IMR-90 (cell line): ENCODE results near the gene GTF2H1. TPM values are rescaled to one million over a fixed set of nuclear protein-coding genes. Genes with fewer than 3 reads are reported as not detected.

Experiments
- ATAC-seq: fragments of 200-7000 bp; cut with Tn5 transposase; 2 replicates; pipeline ENCODE4 v1.9.1; 2020; ENCODE audit warnings: low read depth, mild to moderate bottlenecking, moderate library complexity
- BruUV-seq: library from RNA; stranded (reverse); fragments of 400-500 nt; replicated peaks from 2 replicates; lab custom pipeline; 2021; lab: Mats Ljungman, UMichigan
- CTCF ChIA-PET: fragments of 300-600 bp; formaldehyde crosslinking; extraction: SDS; loops from one replicate; lab custom pipeline; 2021; ENCODE audit warnings: antibody characterized with exemption; lab: Yijun Ruan, JAX
- POLR2A ChIA-PET: fragments of 300-600 bp; sonication (Branson Sonifier 250); formaldehyde crosslinking; loops from one replicate; lab custom pipeline; 2022; ENCODE audit warnings: antibody characterized with exemption; ENCODE audit not compliant: unreplicated experiment; lab: Charles Lee
- DNase-seq: peaks from one replicate; pipeline ENCODE4 v3.0.0; 2013
- H2AFZ ChIP-seq: replicated peaks from 2 replicates; pipeline ENCODE3; 2013; ENCODE audit warnings: low read length, mild to moderate bottlenecking; ENCODE audit not compliant: poor library complexity
- H2AK5ac ChIP-seq: 2 replicates; pipeline ENCODE4 v1.6.1; 2013; ENCODE audit warnings: low read depth, low read length, inconsistent platforms
- H2AK9ac ChIP-seq: replicated peaks from 2 replicates; pipeline ENCODE3; 2013; ENCODE audit warnings: mild to moderate bottlenecking, low read depth, low read length, moderate library complexity; ENCODE audit not compliant: poor library complexity
- H2BK120ac ChIP-seq: 2 replicates; pipeline ENCODE4 v1.6.1; 2013; ENCODE audit warnings: low read depth, low read length, inconsistent platforms
- H2BK15ac ChIP-seq: 3 replicates; pipeline ENCODE4 v1.6.1; 2013; ENCODE audit warnings: low read depth, low read length, inconsistent platforms
- H2BK20ac ChIP-seq: 2 replicates; pipeline ENCODE4 v1.6.1; 2013; ENCODE audit warnings: low read depth, mild to moderate bottlenecking, inconsistent platforms, low read length, moderate library complexity
- H2BK5ac ChIP-seq: 2 replicates; pipeline ENCODE4 v1.6.1; 2013; ENCODE audit warnings: mild to moderate bottlenecking, low read depth, low read length, inconsistent platforms; ENCODE audit not compliant: poor library complexity, severe bottlenecking
- H3K14ac ChIP-seq: replicated peaks from 2 replicates; pipeline ENCODE4 v1.6.1; 2013; ENCODE audit warnings: low read depth, low read length, inconsistent platforms
- H3K18ac ChIP-seq: 2 replicates; pipeline ENCODE4 v1.6.1; 2013; ENCODE audit warnings: low read depth, low read length, control low read depth
- H3K23ac ChIP-seq: 2 replicates; pipeline ENCODE4 v1.6.1; 2013; ENCODE audit warnings: low read depth, low read length, inconsistent platforms
- H3K27ac ChIP-seq: 2 replicates; pipeline ENCODE4 v1.5.1; 2013; ENCODE audit warnings: mild to moderate bottlenecking, control low read depth, low read length; ENCODE audit not compliant: insufficient read depth
- H3K27me3 ChIP-seq: 2 replicates; pipeline ENCODE4 v1.6.1; 2013; ENCODE audit warnings: low read length; ENCODE audit not compliant: control insufficient read depth, insufficient read depth
- H3K36me3 ChIP-seq: 2 replicates; pipeline ENCODE4 v1.6.1; 2013; ENCODE audit warnings: low read length, mixed read lengths; ENCODE audit not compliant: control insufficient read depth, insufficient read depth
- H3K4ac ChIP-seq: 2 replicates; pipeline ENCODE4 v1.6.1; 2013; ENCODE audit warnings: low read depth, low read length, inconsistent platforms
- H3K4me1 ChIP-seq: 2 replicates; pipeline ENCODE4 v1.6.1; 2013; ENCODE audit warnings: low read length, mixed read lengths; ENCODE audit not compliant: control insufficient read depth, insufficient read depth
- H3K4me2 ChIP-seq: 2 replicates; pipeline ENCODE4 v1.6.1; 2013; ENCODE audit warnings: low read depth, mild to moderate bottlenecking, control low read depth, low read length, moderate library complexity
- H3K4me3 ChIP-seq: 2 replicates; pipeline ENCODE4 v1.5.1; 2013; ENCODE audit warnings: low read depth, mild to moderate bottlenecking, control low read depth, low read length, moderate library complexity; ENCODE audit not compliant: insufficient read depth
- H3K56ac ChIP-seq: 2 replicates; pipeline ENCODE4 v1.6.1; 2013; ENCODE audit warnings: low read length, inconsistent platforms; ENCODE audit not compliant: insufficient read depth; ENCODE audit errors: extremely low read depth
- H3K79me1 ChIP-seq, 2 experiments: 2 replicates each; pipeline ENCODE4 v1.6.1; 2013; ENCODE audit warnings: low read length in 2 of 2, inconsistent platforms in 1 of 2, low read depth in 1 of 2
- H3K9ac ChIP-seq: 2 replicates; pipeline ENCODE4 v1.6.1; 2013; ENCODE audit warnings: low read depth, low read length, control low read depth
- H3K9me1 ChIP-seq: 2 replicates; pipeline ENCODE4 v1.6.1; 2013; ENCODE audit warnings: low read length, inconsistent platforms; ENCODE audit not compliant: insufficient read depth
- H3K9me3 ChIP-seq: 2 replicates; pipeline ENCODE4 v1.6.1; 2013; ENCODE audit warnings: low read length; ENCODE audit not compliant: control insufficient read depth, insufficient read depth
- H4K20me1 ChIP-seq: 2 replicates; pipeline ENCODE4 v1.6.1; 2013; ENCODE audit warnings: low read length, inconsistent platforms; ENCODE audit not compliant: insufficient read depth
- H4K5ac ChIP-seq: 2 replicates; pipeline ENCODE4 v1.6.1; 2013; ENCODE audit warnings: mild to moderate bottlenecking, low read depth, low read length, control low read depth
- H4K8ac ChIP-seq, 2 experiments: 2 replicates each; pipeline ENCODE4 v1.6.1; 2013; ENCODE audit warnings: low read depth in 2 of 2, low read length in 2 of 2, control low read depth in 1 of 2, inconsistent platforms in 1 of 2
- H4K91ac ChIP-seq: 2 replicates; pipeline ENCODE4 v1.6.1; 2013; ENCODE audit warnings: low read depth, low read length, inconsistent platforms; ENCODE audit not compliant: insufficient read depth
- ELK1 ChIP-seq: fragments of 150-350 bp; IDR thresholded peaks from 2 replicates; pipeline ENCODE4 v1.6.1; 2016; ENCODE audit warnings: low read depth, mild to moderate bottlenecking, low read length, moderate library complexity, borderline replicate concordance
- MXI1 ChIP-seq: IDR thresholded peaks from 2 replicates; pipeline ENCODE4 v1.6.1; 2012; ENCODE audit warnings: low read depth, mild to moderate bottlenecking, low read length, moderate library complexity, borderline replicate concordance
- NFE2L2 ChIP-seq: fragments of 150-350 bp; IDR thresholded peaks from 2 replicates; pipeline ENCODE4 v1.6.1; 2016; ENCODE audit warnings: low read depth, mild to moderate bottlenecking, low read length
- POLR2A ChIP-seq: IDR thresholded peaks from 2 replicates; pipeline ENCODE4 v1.6.1; 2012; ENCODE audit warnings: mild to moderate bottlenecking, low read depth, low read length
- SMC3 ChIP-seq: fragments of 150-350 bp; IDR thresholded peaks from 2 replicates; pipeline ENCODE4 v1.6.1; 2016; ENCODE audit warnings: low read depth, mild to moderate bottlenecking, antibody characterized with exemption, low read length, moderate library complexity
- WGBS, 2 experiments: methylation state at CpG; one replicate each; pipeline versions ENCODE4 v1.1.5 to v1.1.7; 2013; ENCODE audit warnings: missing lambda C conversion rate in 2 of 2; ENCODE audit not compliant: insufficient read length in 1 of 2; ENCODE audit errors: extremely low coverage in 2 of 2; 5-methylcytosine and 5-hydroxymethylcytosine counted together
- dilution Hi-C: fragments of 300-500 bp; cut with HindIII; formaldehyde crosslinking; loops from one replicate; pipeline ENCODE4 v1.14.3; 2018; ENCODE audit warnings: low sequenced_read_pairs; ENCODE audit not compliant: unreplicated experiment
- in situ Hi-C: fragments of 300-500 bp; cut with MboI; formaldehyde crosslinking; loops from 3 replicates; pipeline ENCODE4 v1.14.3; 2019; ENCODE audit warnings: low sequenced_read_pairs, inconsistent platforms, mixed read lengths
- intact Hi-C: fragments of 100-400 bp; cut with micrococcal nuclease; formaldehyde crosslinking; loops from 2 replicates; pipeline ENCODE4 v1.10.0; 2022
- polyA plus RNA-seq, 3 experiments: library from polyadenylated mRNA; depleted of rRNA; stranded (reverse); fragments of >200 nt; gene quantifications; 2 replicates each; pipeline ENCODE4 v1.2.3, GENCODE V29; 2012; ENCODE audit warnings: low replicate concordance in 1 of 3
- total RNA-seq: library from RNA; depleted of rRNA; stranded (reverse); fragments of >200 nt; gene quantifications from 2 replicates; pipeline ENCODE4 v1.2.3, GENCODE V29; 2012

GTF2H1 gene
- total and polyA plus RNA-seq, 2 of the 4 experiments (the other 2 are of a cell fraction), result 25.0 to 67.0 TPM

- H2BK5ac ChIP-seq, result no peak overlapping the region
- TF ChIP-seq MXI1 (no peak), ELK1 (no peak), POLR2A (no peak), SMC3 (no peak), NFE2L2 (peak; percentile 87)
- peak overlapping the region; percentile 58; the same call in 1 of the 2 replicates for H2AK5ac ChIP-seq
- no peak for ATAC-seq
- H3K27ac ChIP-seq, result no peak overlapping the region
- no peak overlapping the region for H3K18ac ChIP-seq
- H3K56ac ChIP-seq, result no peak overlapping the region
- no peaks in the 10 kb centered on the region for H3K27me3 ChIP-seq
- no peak overlapping the region for H2BK20ac ChIP-seq
- H3K9me1 ChIP-seq, result no peaks in the 10 kb centered on the region
- H4K8ac ChIP-seq, result no peak overlapping the region
- no peak overlapping the region for H3K9ac ChIP-seq
- intact Hi-C loops (loop anchor here (10.0 kb wide), 1 partner anchor 245 kb away; the partner anchor contains the start of gene SPTY2D1), dilution Hi-C loops (no loop called here), in situ Hi-C loops (no loop called here)
- H2BK120ac ChIP-seq, result no peak overlapping the region
- peaks cover 4% of the 10 kb centered on the region for H4K20me1 ChIP-seq
- ChIA-PET CTCF (no interaction called here), POLR2A (no interaction called here)
- H3K4ac ChIP-seq, result no peak overlapping the region
- H3K9me3 ChIP-seq, result no peaks in the 10 kb centered on the region
- H3K23ac ChIP-seq, result no peak overlapping the region
- H2AK9ac ChIP-seq, result no peak overlapping the region
- no peak for DNase-seq
- no TSS peak for BruUV-seq
- H4K91ac ChIP-seq, result no peak overlapping the region
- no peak overlapping the region for H4K5ac ChIP-seq
- H3K79me1 ChIP-seq, result peaks cover 0 to 6% of the 10 kb centered on the region in 2 experiments; a peak in 1 of 4 replicates
- 100% methylated on average over 1 of the region's 3 CpGs; no CpG with 5 or more reads in 1 of the 2 experiments for WGBS, 2 experiments
- H2BK15ac ChIP-seq, result no peak overlapping the region
- no peak overlapping the region for H3K4me3 ChIP-seq
- H3K14ac ChIP-seq, result no peak overlapping the region
- no peaks in the 10 kb centered on the region for H3K36me3 ChIP-seq
- H3K4me1 ChIP-seq, result peaks cover 6% of the 10 kb centered on the region
- H2AFZ ChIP-seq, result no peak overlapping the region
- H3K4me2 ChIP-seq, result no peak overlapping the region
These were observed 67.7 kb downstream of the GTF2H1 start for GRCh38 chr11:18390088-18390487.
